Gastroesophageal sphincter (tissue), 4 donors: ENCODE results near the gene MTX2. TPM values are rescaled to one million over a fixed set of nuclear protein-coding genes. Genes with fewer than 3 reads are reported as not detected.
"Not testable (repeated sequence)": the region's sequence is repeated elsewhere in the genome, so short reads cannot be mapped to it uniquely, and the experiment has no call there.

Source experiments
- ATAC-seq: fragments of 150-250 bp; one replicate; pipeline ENCODE4 v1.9.1; 2016; ENCODE audit warnings: mild to moderate bottlenecking, moderate library complexity
- H3K27ac ChIP-seq, 4 donors: fragments of 200-600 bp; sonication (generic) in 3 of 4; 1 replicate in 3 of 4; 2 replicates in 1 of 4; pipeline ENCODE4 v1.5.1; 2016 to 2019
- H3K27me3 ChIP-seq: fragments of 200-600 bp; sonication (generic); one replicate; pipeline ENCODE4 v1.5.1; 2019
- H3K36me3 ChIP-seq, 2 donors: fragments of 200-600 bp; sonication (generic); one replicate each; pipeline ENCODE4 v1.5.1; 2019; ENCODE audit warnings: control low read depth in 1 of 2
- H3K4me1 ChIP-seq, 3 donors: fragments of 200-600 bp; sonication (generic); 1 replicate in 2 of 3; 2 replicates in 1 of 3; pipeline ENCODE4 v1.5.1; 2016 to 2019; ENCODE audit warnings: control low read depth in 2 of 3
- H3K4me3 ChIP-seq, 2 donors: fragments of 200-600 bp; sonication (generic); one replicate each; pipeline ENCODE4 v1.5.1; 2019; ENCODE audit warnings: mild to moderate bottlenecking in 1 of 2, moderate library complexity in 1 of 2
- H3K9me3 ChIP-seq, 3 donors: fragments of 200-600 bp; sonication (generic); one replicate each; pipeline ENCODE4 v1.5.1; 2017 to 2019; ENCODE audit warnings: control low read depth in 2 of 3
- CTCF ChIP-seq, 4 experiments: fragments of 200-600 bp in 2 of 4; fragments of 450-650 bp in 2 of 4; sonication (generic) in 1 of 4; IDR thresholded peaks; one replicate each; pipeline ENCODE4 v1.5.1; 2017 to 2019; ENCODE audit warnings: antibody characterized with exemption in 4 of 4, mild to moderate bottlenecking in 2 of 4, moderate library complexity in 2 of 4
- EP300 ChIP-seq: sonication (generic); formaldehyde crosslinking; IDR thresholded peaks from one replicate; pipeline ENCODE4 v1.6.1; 2017; ENCODE audit warnings: antibody characterized with exemption, mild to moderate bottlenecking
- POLR2A ChIP-seq, 2 donors: fragments of 450-650 bp; IDR thresholded peaks; one replicate each; pipeline ENCODE4 v1.6.1; 2017; ENCODE audit warnings: antibody characterized with exemption in 2 of 2, mild to moderate bottlenecking in 2 of 2, moderate library complexity in 1 of 2
- POLR2AphosphoS5 ChIP-seq: sonication (generic); formaldehyde crosslinking; IDR thresholded peaks from one replicate; pipeline ENCODE4 v1.6.1; 2017; ENCODE audit warnings: antibody characterized with exemption
- WGBS, 2 donors: methylation state at CpG; one replicate each; pipeline ENCODE4 v1.1.5; 2018; ENCODE audit warnings: low coverage in 1 of 2; 5-methylcytosine and 5-hydroxymethylcytosine counted together
- total RNA-seq, 4 donors: library from RNA; depleted of rRNA; stranded (reverse); fragments of >200 nt; gene quantifications; one replicate each; pipeline ENCODE4 v1.1.0, GENCODE V29; 2016

The MTX2 gene
- total RNA-seq, 4 donors from 2014 or later = 21.3 to 41.1 (median 29.4) TPM

- WGBS, 2 donors = 60% methylated on average over 1 of the region's 1 CpG; no CpG with 5 or more reads in 1 of the 2 donors
- H3K9me3 ChIP-seq = no peaks in the 10 kb centered on the region
- TF ChIP-seq CTCF (IDR thresholded peaks at IDR 0.05) (no peak), EP300 (no peak), POLR2AphosphoS5 (no peak), POLR2A (IDR thresholded peaks at IDR 0.05) (no peak)
Measured at GRCh38 chr2:176368349-176368748, 99.1 kb downstream of the MTX2 start.

GRCh38 chr2:176370467-176371171 lies 101.4 kb downstream of the MTX2 start:
- TF ChIP-seq CTCF (IDR thresholded peaks at IDR 0.05) (no peak), EP300 (no peak)
- Histone ChIP-seq H3K4me1 (no peaks in the 10 kb centered on the region), H3K4me3 (no peak overlapping the region), H3K27ac (no peak overlapping the region), H3K9me3 (no peaks in the 10 kb centered on the region), H3K27me3 (no peaks in the 10 kb centered on the region), H3K36me3 (no peaks in the 10 kb centered on the region)
- no peak for ATAC-seq
- 43 to 65% methylated on average over 4 to 9 of the region's 13 CpGs for WGBS, 2 donors

More at GRCh38 chr2:176368349-176368748, 99.1 kb downstream of the MTX2 start:
- no peaks in the 10 kb centered on the region for H3K27me3 ChIP-seq
- no peak overlapping the region for H3K27ac ChIP-seq
- H3K4me1 ChIP-seq = no peaks in the 10 kb centered on the region
- ATAC-seq = no peak
- H3K4me3 ChIP-seq = no peak overlapping the region
- H3K36me3 ChIP-seq = no peaks in the 10 kb centered on the region

- H3K4me1 ChIP-seq, H3K4me3 ChIP-seq, ATAC-seq, H3K36me3 ChIP-seq, H3K27me3 ChIP-seq, H3K27ac ChIP-seq, H3K9me3 ChIP-seq: not testable (repeated sequence)
- 100% methylated on average over 1 of the region's 1 CpG; no CpG with 5 or more reads in 1 of the 2 donors for WGBS, 2 donors
Measured at GRCh38 chr2:176373155-176373554, 103.9 kb downstream of the MTX2 start.

- Histone ChIP-seq H3K36me3 (no peaks in the 10 kb centered on the region), H3K9me3 (peaks cover 0 to 26% (median 0%) of the 10 kb centered on the region in 3 donors), H3K27me3 (no peaks in the 10 kb centered on the region), H3K4me3 (no peak overlapping the region), H3K4me1 (no peaks in the 10 kb centered on the region), H3K27ac (no peak overlapping the region)
- 78 to 90% methylated on average over 1 of the region's 1 CpG for WGBS, 2 donors
- no peak for ATAC-seq
- TF ChIP-seq POLR2AphosphoS5 = no peak
Measured at GRCh38 chr2:176378323-176378722, 109.1 kb downstream of the MTX2 start.

- no peak for ATAC-seq
- Histone ChIP-seq H3K4me1 (no peaks in the 10 kb centered on the region), H3K9me3 (peaks cover 0 to 26% (median 0%) of the 10 kb centered on the region in 3 donors), H3K36me3 (no peaks in the 10 kb centered on the region), H3K27ac (no peak overlapping the region), H3K27me3 (no peaks in the 10 kb centered on the region), H3K4me3 (no peak overlapping the region)
- 86 to 100% methylated on average over 1 of the region's 1 CpG for WGBS, 2 donors
- TF ChIP-seq EP300 (no peak), POLR2AphosphoS5 (no peak), POLR2A (IDR thresholded peaks at IDR 0.05) (no peak), CTCF (IDR thresholded peaks at IDR 0.05) (no peak)
Measured at GRCh38 chr2:176380341-176380740, 111.1 kb downstream of the MTX2 start.

- H3K27me3 ChIP-seq = no peaks in the 10 kb centered on the region
- no peak overlapping the region for H3K4me3 ChIP-seq
- no peak for TF ChIP-seq CTCF (IDR thresholded peaks at IDR 0.05)
- H3K9me3 ChIP-seq = peaks cover 0 to 17% (median 0%) of the 10 kb centered on the region in 3 donors
- no peak for ATAC-seq
- no peak overlapping the region for H3K27ac ChIP-seq
- no peaks in the 10 kb centered on the region for H3K4me1 ChIP-seq
- H3K36me3 ChIP-seq = no peaks in the 10 kb centered on the region
Measured at GRCh38 chr2:176383100-176383499, 113.9 kb downstream of the MTX2 start.
